GM18499 (cell line): Measurements from ENCODE around the gene CTSE.
A peak's percentile ranks its signal among the peaks of the same experiment; 100 is the strongest.

Experiments
- ATAC-seq: cut with Tn5 transposase; IDR thresholded peaks from one replicate; pipeline ENCODE4 v1.9.1; 2021; ENCODE audit warnings: moderate number of reproducible peaks; ENCODE audit not compliant: insufficient read depth, unreplicated experiment

CTSE gene

DNA sequence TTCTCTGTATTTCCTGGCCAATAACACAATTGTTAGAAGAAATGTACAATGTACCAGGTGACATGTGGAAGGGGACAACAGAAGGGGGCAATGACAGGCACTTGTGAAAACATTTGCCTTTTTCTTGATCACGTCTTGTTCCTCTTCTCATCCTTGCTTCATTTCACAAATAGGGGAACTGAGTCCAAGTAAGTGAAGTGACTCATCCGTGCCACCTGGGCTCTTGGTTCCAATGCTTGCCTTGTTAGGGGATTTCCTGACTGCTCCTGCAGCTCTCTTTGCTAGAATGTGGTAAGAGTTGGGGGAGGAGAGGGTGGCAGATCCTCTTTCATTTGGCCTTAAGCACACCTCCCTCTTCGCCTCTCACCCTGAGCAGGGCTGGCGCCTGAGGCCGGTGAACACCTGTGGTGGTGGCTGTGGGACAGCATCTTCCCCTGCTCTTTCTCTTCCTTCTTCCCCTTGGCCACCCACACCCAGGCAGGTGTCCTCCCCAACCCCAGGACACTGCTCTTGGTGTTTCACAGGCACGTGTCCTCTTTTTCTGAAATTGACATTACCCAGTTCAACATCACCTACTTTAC lies 27.1 kb upstream of the CTSE start:
- ATAC-seq = peak; percentile 55

DNA sequence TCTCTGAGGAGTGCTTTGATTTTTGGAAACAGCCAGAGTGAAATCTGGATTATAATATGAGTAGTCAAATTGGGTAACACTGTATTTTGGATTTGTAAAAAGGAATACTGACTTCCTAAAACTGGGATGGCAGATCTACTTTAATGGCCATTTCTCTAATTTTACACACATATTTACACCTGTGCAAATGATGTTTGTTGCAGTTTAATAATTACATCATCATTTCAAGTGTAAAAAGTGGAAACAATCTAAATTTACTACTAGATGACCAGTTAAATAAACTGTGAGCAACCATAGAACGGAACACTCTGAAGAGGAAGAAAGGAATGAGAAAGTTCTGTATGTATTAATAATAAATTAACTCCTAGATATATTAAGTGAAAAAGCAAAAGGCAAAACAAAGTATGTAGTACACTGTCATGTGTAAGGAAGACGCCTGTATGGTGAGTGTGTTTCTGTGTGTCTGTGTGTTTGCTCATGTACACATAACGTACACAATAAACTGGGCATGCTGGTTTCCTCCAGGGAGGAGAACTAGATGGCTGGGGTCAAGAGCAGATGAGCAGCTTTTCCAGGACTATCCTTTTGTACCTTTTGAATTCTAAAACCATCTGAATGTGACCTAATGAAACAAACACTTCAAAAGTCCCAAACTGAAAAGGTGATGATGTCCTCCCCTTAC lies 26.4 kb upstream of the CTSE start:
- ATAC-seq = no peak

DNA sequence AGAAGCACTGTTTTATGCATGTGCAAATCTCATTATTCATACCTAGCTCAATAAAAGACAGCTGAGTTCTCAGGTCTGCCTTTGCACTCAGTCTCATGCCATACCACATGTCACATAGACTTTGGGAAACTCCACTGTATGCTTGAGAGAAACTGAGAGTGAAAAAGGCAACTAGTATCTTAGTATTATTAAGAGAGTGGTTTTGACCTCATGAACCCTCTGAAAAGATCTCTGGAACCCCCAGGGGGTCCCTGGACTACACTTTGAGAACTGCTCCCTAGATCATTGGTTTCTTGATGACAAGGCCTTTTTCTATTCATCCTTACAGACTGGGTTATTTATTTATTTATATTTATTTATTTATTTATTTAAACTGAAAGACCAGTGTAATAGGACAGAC lies 25.6 kb upstream of the CTSE start:
- peak; percentile 33 for ATAC-seq

GRCh38 chr1:206048582-206048981 lies 24.9 kb upstream of the CTSE start:
- ATAC-seq = no peak

DNA sequence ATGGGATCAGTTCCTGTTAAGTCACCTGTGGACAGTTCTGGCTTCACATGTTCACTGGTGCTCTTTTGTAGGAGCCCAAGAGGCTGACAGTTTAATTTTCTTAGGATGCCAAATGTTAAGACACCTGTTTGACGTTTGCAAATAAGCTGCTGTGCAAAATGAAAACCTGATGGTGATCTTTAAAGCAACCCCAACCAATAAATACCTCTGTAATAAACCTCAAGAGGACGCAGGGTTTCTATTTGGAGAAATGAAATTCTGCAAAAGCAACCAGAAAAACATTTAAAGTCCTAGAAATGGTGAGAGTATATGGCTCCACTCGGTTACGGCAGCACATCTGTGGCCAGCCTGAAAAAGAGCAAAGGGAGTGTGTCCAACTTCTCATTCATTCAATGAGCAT lies 23.6 kb upstream of the CTSE start:
- no peak for ATAC-seq

GRCh38 chr1:206041640-206042039 lies 17.9 kb upstream of the CTSE start:
- ATAC-seq = no peak

- ATAC-seq = no peak
Measured at GRCh38 chr1:206040328-206040727, 16.6 kb upstream of the CTSE start.

GRCh38 chr1:206039046-206039973 lies 15.6 kb upstream of the CTSE start:
- ATAC-seq = no peak

- ATAC-seq = no peak
Measured at GRCh38 chr1:206037581-206037980, 13.9 kb upstream of the CTSE start.

GRCh38 chr1:206036663-206037455 lies 13.2 kb upstream of the CTSE start:
- no peak for ATAC-seq

GRCh38 chr1:206035027-206035426 lies 11.3 kb upstream of the CTSE start:
- ATAC-seq = no peak

- no peak for ATAC-seq
Measured at GRCh38 chr1:206032380-206033140, 8.9 kb upstream of the CTSE start.

- no peak for ATAC-seq
Measured at GRCh38 chr1:206030714-206031113, 7.0 kb upstream of the CTSE start.

- no peak for ATAC-seq
Measured at GRCh38 chr1:206030191-206030590, 6.5 kb upstream of the CTSE start.

DNA sequence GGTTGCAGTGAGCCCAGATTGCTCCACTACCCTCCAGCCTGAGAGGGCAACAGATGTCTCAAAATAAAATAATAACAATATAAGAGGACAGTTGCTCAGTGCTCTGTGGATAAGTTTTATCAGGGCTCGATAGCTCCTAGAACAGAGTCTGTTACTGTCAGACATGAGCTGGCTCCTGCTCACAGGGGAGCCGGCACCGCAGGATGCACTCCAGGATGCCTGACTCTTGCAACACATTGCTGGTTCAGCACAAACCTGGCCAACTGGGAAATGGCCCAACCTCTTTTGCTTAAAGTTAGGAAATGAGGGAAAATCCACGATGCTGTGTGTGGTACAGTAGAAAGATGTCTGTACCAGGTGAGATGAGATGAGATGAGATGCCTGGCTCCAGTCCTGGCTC lies 5.8 kb upstream of the CTSE start:
- ATAC-seq = no peak

DNA sequence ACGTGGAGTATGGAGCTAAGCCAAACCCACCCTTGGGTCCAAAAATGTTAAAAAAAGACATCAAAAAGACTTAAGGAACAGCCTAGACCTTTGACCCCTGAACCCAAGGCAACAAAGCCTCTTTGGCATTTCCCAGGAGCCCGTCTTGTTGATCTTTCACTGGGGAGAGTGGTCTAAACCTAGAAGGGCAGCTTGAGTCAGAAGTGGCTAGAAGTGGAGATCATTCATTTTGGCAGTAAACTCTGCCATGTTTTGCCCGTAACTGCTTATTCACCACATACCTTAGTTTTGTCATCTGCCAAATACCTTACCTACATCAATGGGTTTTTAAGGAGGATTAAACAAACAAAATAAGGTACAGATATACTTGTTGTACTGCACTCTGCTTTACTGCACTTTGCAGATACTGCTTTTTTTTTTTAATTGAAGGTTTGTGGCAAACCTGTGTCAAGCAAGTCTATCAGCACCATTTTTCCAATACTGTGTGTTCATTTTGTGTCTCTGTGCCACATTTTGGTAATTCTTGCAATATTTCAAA lies 1.7 kb upstream of the CTSE start:
- no peak for ATAC-seq

DNA sequence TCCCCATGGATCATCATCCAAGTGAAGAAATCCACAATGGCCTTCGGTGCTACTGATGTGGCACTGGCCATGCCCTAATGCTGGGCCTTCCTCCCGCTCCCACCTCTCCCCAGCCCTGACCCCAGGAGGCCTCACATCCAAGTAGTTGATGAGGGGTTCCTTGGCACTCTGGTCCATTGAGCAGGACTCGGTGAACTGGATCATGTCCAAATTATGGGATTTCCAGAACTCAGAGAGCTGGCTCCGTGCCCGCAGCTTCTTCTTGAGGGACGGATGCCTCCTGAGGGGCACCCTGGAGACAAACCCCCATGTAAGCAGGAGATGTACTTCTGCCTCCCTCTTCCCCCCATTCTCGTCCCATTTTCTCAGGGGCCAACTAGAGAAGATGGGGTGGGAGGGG lies 929 bp downstream of the CTSE start:
- ATAC-seq = no peak

- ATAC-seq = no peak
Measured at GRCh38 chr1:206021626-206022365, 1.9 kb downstream of the CTSE start.
